GM12891 (cell line): Measurements from ENCODE around the gene RCC2.

Experiments used
- PAX5 ChIP-seq: IDR thresholded peaks from 2 replicates; pipeline ENCODE4 v1.6.1; 2011; ENCODE audit warnings: low read length, moderate library complexity, mild to moderate bottlenecking; ENCODE audit not compliant: insufficient read depth, severe bottlenecking
- POLR2A ChIP-seq: IDR thresholded peaks from 2 replicates; pipeline ENCODE4 v1.6.1; 2011; ENCODE audit warnings: low read depth, low read length, control low read depth
- POLR2AphosphoS5 ChIP-seq: IDR thresholded peaks from 2 replicates; pipeline ENCODE4 v1.6.1; 2011; ENCODE audit warnings: low read depth, low read length, control low read depth
- POU2F2 ChIP-seq: IDR thresholded peaks from 2 replicates; pipeline ENCODE4 v1.6.1; 2011; ENCODE audit warnings: low read depth, mild to moderate bottlenecking, control low read depth, low read length, moderate library complexity
- TAF1 ChIP-seq: IDR thresholded peaks from 2 replicates; pipeline ENCODE4 v1.6.1; 2011; ENCODE audit warnings: low read depth, low read length, control low read depth

GRCh38 chr1:17463991-17464390 is 24.5 kb upstream of the RCC2 start:
- TF ChIP-seq POLR2AphosphoS5 (no peak), POU2F2 (no peak), POLR2A (no peak), PAX5 (no peak), TAF1 (no peak)
